Measurements from ENCODE around the gene UBE2Q2.
"Not testable (repeated sequence)": the region's sequence is repeated elsewhere in the genome, so short reads cannot be mapped to it uniquely, and the experiment has no call there.

The UBE2Q2 gene

DNA sequence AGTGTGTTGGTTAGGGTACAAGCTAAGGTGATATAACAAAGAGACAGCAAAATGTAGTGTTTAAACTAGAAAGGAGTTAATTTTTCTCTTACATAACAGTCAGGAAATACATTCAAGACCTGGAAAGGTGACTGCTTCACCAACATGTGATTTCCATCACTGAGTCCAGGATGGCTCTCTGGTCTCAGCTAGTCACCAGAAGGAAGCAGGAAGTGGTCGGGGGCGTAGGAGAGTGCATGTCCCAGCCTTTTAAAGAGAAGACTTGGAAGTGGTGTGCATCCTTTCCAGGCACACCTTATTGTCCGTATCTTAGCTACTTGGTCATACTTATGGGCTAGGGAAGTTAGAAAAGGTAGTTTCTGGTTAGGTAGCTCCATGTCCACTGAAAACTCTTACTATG lies 11.1 kb upstream of the UBE2Q2 start:
- no peak for DNase-seq (ENCODE audit: low read depth in 1 of 2, low spot score in 1 of 2)

DNA sequence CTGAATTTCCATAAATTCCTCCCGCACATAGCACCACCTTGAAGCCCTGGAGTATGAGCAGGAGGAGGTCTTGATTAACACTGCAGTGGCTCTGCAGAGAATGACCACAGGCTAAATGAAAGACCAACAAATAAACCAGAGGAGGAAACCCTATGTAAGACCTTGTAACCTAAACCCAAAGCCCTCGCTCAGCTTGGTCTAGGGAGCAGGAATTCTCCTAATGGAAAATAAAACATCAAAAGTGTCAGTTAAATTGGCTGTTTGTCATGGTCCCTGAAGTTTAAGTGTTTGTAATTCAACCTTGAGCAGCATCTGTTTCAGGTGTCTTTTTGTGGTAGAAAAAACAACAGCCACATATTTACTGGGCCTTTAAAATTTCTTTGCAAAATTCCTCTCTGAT lies 9.2 kb upstream of the UBE2Q2 start:
- no peak for TF ChIP-seq JUND (IDR thresholded peaks at IDR 0.05; ENCODE audit: low read depth)
- DNase-seq (ENCODE audit: low read depth in 1 of 2, low spot score in 1 of 2), result no peak
- in situ Hi-C loops (cut with HindIII; ENCODE audit: low pct_unique_long_range_greater_than_20kb, low sequenced_read_pairs), result no loop called here

More for the DNA sequence above, 11.1 kb upstream of the UBE2Q2 start:
- no peak for TF ChIP-seq JUND (IDR thresholded peaks at IDR 0.05; ENCODE audit: low read depth)
- in situ Hi-C loops (cut with HindIII; ENCODE audit: low pct_unique_long_range_greater_than_20kb, low sequenced_read_pairs), result no loop called here

DNA sequence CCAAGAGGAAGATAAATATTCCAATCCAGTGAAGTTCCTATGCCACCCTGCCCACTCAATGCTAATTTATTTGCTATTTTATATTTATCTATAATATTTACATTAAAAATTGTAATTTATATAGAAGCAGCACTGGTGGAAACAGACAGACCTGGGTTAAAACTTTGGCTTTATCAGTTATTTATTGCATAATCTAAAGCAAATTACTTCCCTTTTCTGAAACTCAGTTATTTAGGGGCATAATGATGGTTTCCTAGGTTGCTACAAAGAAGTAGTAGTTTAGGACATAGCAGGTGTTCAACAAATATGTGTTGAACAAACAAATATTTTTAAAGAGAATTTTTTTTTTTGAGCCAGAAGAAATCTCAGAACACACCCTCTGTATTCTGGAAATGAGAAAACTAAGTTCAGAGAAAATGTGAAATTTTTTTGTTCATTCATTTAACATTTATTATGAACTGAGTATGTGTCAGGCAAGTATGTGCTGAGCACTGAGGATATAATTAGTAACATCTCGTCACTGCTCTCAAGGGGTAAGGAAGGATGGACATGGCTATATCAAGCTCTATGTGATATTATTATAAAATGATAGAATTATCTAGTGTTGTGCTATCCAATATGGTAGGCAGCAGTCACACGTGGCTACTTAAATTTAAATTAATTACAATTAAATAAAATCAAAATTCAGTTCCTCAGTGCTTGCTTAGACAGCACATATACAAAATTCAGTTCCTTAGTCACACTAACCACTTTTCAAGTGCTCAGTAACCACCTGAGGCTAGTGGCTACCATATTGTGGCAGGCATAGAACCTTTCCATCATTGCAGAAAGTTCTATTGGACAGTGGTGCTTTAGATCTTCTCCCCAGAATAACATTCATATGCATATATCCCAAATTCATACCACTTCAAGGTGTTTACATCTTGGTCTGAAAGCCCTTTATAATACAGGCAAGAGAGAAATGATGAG lies 7.0 kb upstream of the UBE2Q2 start:
- in situ Hi-C loops (cut with HindIII; ENCODE audit: low pct_unique_long_range_greater_than_20kb, low sequenced_read_pairs), result no loop called here
- TF ChIP-seq JUND (IDR thresholded peaks at IDR 0.05; ENCODE audit: low read depth), result no peak
- no peak for DNase-seq (ENCODE audit: low read depth in 1 of 2, low spot score in 1 of 2)

DNA sequence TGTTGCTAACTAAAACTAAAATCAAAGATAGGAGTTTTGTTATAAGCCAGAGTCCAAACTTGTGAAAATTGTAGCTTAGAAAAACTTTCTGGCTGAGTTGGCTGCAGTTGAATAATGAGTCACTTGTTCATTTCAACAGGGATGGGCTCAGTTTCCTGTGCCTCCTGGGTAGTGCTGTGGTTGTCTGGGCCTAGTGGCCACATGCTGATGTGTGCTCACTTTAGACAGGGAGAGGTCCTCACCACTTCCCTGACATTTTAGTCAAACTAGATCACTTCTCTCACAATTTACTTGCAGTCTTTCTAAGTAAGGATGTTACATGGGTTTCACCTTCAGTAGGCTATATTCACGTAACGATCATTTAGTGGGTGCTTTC lies 6.3 kb upstream of the UBE2Q2 start:
- DNase-seq (ENCODE audit: low read depth in 1 of 2, low spot score in 1 of 2), result no peak
- TF ChIP-seq JUND (IDR thresholded peaks at IDR 0.05; ENCODE audit: low read depth), result no peak
- in situ Hi-C loops (cut with HindIII; ENCODE audit: low pct_unique_long_range_greater_than_20kb, low sequenced_read_pairs), result no loop called here

DNA sequence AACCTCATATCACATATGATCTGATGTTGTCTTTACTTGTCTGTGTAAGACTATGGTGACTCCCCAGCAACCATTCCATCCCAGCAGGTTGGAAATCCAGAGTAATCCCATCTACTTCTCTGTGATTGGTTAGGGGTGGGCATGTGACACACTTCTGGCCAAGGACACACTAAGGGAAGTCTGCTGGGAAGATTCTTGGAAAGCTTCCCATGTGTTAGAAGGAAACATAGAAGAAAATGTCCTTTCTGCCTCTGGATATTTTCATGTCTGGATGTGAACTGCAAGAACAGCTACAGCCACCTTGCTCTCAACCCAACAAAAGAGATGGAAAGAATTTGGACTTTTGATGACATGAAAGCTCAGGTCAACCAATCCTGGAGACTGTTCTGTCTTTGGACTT lies 2.6 kb upstream of the UBE2Q2 start:
- in situ Hi-C loops (cut with HindIII; ENCODE audit: low pct_unique_long_range_greater_than_20kb, low sequenced_read_pairs), result no loop called here
- no peak for TF ChIP-seq JUND (IDR thresholded peaks at IDR 0.05; ENCODE audit: low read depth)
- DNase-seq (ENCODE audit: low read depth in 1 of 2, low spot score in 1 of 2), result peak; percentile 13 to 52

DNA sequence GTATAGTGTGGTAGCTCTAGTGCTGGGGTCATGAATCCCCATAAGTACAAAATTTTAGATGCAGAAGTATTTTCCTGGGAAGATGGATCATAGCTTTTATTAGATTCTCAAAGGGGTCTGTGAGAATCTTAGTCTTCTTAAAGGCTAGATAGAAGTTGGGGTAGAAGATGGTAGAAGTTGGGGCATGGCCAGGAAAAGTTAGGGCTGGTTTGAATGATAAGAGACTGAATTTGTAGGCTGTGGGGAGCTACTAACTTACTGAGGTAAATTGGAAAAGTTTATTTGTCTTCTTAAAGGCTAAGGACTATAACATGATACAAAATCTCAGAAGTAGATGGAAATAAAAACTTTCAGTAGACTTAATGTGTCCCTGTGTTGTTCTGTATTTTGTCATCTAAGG lies 1.6 kb upstream of the UBE2Q2 start:
- in situ Hi-C loops (cut with HindIII; ENCODE audit: low pct_unique_long_range_greater_than_20kb, low sequenced_read_pairs), result no loop called here
- no peak for TF ChIP-seq JUND (IDR thresholded peaks at IDR 0.05; ENCODE audit: low read depth)
- no peak for DNase-seq (ENCODE audit: low read depth in 1 of 2, low spot score in 1 of 2)

DNA sequence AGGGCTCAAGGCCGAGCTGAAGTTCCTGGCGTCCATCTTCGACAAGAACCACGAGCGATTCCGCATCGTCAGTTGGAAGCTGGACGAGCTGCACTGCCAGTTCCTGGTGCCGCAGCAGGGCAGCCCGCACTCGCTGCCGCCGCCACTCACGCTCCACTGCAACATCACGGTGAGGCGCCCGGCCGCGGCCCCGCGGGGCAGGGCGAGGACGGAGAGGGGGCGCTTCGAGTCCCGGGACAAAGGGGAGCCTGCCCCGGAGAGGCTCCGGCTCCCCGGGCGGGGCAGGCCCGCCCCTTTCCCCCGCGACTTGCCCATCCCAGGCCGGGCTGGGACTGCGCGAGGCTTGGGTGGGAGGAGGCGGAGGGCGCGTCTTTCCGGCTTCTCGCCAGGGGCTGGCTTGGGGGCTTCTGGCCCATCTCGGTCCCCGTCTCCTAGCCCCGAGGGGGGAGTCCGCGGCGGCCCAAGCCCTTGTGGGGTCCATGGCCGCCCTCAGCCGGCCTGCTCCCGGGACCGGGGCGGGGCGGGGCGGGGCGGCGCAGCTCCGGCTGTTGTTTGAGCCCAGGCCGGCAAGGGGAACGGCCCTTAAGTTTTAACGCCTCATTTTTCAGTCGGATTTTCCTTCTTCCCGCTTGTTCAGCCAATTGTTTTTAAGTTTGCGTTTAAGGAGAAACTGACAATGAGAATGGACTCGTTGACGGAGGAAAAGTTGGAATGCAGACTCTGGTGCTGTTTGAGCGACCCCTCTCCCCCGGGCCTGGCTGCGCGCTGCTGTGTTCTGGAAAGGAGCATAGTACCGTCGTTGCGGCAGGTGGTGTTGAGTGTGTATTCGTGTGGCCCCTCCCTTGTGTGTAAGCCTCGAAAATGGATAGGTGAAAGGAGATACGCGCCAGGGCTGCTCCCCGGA lies 683 bp downstream of the UBE2Q2 start:
- peak; percentile 67 to 85 for DNase-seq (ENCODE audit: low read depth in 1 of 2, low spot score in 1 of 2)
- in situ Hi-C loops (cut with HindIII; ENCODE audit: low pct_unique_long_range_greater_than_20kb, low sequenced_read_pairs), result no loop called here
- no peak for TF ChIP-seq JUND (IDR thresholded peaks at IDR 0.05; ENCODE audit: low read depth)

DNA sequence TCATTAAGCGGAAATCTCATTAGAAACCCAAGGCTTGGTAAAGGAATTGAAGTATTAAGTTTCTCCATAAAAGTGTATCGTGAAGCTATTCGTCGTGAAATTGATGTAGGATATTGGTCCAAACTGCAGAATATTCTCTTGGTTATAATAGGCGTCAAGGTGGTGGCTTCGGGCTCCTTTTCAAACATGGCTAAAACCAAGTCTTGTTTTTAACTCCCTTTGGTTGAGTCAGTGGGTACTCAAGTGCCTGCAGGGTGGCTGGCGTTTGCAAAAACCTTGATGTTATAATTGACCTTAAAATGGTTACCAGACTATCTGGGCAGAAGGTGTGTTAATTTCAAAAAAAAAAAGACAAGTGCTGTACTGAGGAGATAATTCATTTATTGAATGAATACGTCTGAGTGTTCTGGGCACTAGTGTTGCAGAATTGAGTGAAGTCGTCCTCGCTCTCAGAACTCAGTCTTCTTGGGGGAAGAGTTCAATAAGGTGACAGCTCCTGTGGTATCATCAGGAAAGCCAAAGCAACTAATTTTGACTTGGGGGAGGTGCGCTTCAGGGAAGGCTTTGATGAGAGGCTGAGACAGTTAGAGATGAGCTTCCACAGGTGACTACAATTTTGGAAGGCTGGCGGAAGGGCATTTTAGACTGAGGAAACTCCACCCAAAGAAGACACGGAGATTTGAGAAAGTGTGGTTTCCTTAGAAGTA lies 1.5 kb downstream of the UBE2Q2 start:
- no peak for DNase-seq (ENCODE audit: low read depth in 1 of 2, low spot score in 1 of 2)
- in situ Hi-C loops (cut with HindIII; ENCODE audit: low pct_unique_long_range_greater_than_20kb, low sequenced_read_pairs), result no loop called here
- TF ChIP-seq JUND (IDR thresholded peaks at IDR 0.05; ENCODE audit: low read depth), result no peak

DNA sequence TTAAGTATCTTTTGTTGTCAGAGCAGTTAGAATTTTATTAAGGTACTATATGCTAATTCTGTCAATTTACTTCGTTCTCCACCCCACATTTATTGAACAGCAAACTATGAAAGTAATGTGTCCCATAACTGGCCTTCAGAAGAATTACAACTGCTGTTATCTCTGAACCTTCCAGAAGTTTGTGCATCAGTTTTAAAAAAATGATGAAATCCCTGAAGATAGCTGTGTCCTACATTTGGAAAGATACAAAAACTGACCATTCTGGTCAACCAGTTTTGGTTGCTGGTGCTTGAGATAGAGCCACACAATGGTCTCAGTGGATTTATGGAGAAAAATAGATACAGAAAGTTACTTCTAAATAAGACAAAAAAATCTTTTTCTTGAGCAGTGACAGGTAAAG lies 5.9 kb downstream of the UBE2Q2 start:
- DNase-seq (ENCODE audit: low read depth in 1 of 2, low spot score in 1 of 2), result no peak
- in situ Hi-C loops (cut with HindIII; ENCODE audit: low pct_unique_long_range_greater_than_20kb, low sequenced_read_pairs), result no loop called here
- no peak for TF ChIP-seq JUND (IDR thresholded peaks at IDR 0.05; ENCODE audit: low read depth)

DNA sequence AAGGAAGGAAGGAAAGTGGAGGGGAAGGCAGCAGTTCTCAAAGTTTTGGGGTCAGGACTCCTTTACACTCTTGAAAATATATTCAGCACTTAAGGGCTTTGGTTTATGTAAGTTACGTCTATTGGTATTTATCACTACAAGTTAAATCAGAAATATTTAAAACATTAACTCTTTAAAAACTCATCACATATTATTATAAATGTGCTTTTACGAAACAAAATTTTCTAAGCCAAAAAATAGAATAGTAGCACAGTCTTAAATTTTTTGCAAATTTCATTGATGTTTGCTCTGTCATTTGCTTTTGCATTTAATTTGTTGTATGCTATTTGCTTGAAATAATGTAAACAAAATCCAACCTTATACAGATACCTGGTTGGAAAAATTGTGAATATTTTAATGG lies 7.5 kb downstream of the UBE2Q2 start:
- in situ Hi-C loops (cut with HindIII; ENCODE audit: low pct_unique_long_range_greater_than_20kb, low sequenced_read_pairs), result no loop called here
- no peak for DNase-seq (ENCODE audit: low read depth in 1 of 2, low spot score in 1 of 2)
- no peak for TF ChIP-seq JUND (IDR thresholded peaks at IDR 0.05; ENCODE audit: low read depth)

DNA sequence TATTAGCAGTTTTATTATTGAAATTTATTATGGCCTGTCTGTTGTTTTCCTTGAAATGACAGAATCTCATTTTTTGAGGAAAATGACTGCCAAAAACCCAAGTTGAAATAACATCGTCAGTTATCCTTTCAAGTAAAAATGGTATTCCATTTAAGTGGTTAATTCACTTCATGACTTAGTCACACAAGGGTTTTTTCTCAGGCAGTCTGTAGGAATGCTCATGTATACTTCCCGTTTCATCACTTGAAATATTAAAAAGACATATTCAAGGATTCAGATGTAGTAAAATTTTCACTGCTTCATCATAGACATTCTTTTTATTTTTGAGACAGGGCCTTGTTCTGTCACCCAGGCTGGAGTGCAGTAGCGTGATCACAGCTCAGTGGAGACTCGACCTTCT lies 8.3 kb downstream of the UBE2Q2 start:
- in situ Hi-C loops (cut with HindIII; ENCODE audit: low pct_unique_long_range_greater_than_20kb, low sequenced_read_pairs); DNase-seq (ENCODE audit: low read depth in 1 of 2, low spot score in 1 of 2): not testable (repeated sequence)

DNA sequence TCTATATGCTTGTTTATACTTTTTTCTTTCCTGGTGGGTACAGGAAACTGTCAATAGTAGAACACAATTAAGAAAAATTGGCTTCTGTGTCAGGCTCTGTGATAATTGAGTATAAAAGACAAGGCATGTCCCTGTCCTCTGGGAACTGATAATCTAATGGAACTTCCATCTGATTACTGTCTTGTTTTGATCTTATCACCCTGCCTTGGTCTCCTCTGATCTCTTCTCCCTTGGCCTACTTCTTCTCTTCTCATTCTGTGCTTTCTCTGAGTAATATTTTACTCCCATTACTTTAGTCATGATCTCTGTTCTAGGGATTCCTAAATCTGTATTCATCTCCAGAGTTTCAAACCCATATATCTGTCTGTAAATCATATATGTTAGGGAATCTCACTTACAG lies 14.6 kb downstream of the UBE2Q2 start:
- no peak for TF ChIP-seq JUND (IDR thresholded peaks at IDR 0.05; ENCODE audit: low read depth)
- DNase-seq (ENCODE audit: low read depth in 1 of 2, low spot score in 1 of 2), result no peak
- in situ Hi-C loops (cut with HindIII; ENCODE audit: low pct_unique_long_range_greater_than_20kb, low sequenced_read_pairs), result no loop called here

All from T47D (cell line).